NT2/D1 (cell line): ENCODE measurements around the gene SLCO1B1.

Experiments used
- SUZ12 ChIP-seq: IDR thresholded peaks from 2 replicates; pipeline ENCODE4 v1.6.1; 2011; ENCODE audit not compliant: insufficient read length, insufficient read depth; ENCODE audit errors: extremely low read depth
- YY1 ChIP-seq: IDR thresholded peaks from 2 replicates; pipeline ENCODE4 v1.6.1; 2011; ENCODE audit not compliant: insufficient read length, insufficient read depth
- ZNF274 ChIP-seq: IDR thresholded peaks from 2 replicates; pipeline ENCODE4 v1.6.1; 2011; ENCODE audit warnings: mild to moderate bottlenecking, low read depth, low read length

DNA sequence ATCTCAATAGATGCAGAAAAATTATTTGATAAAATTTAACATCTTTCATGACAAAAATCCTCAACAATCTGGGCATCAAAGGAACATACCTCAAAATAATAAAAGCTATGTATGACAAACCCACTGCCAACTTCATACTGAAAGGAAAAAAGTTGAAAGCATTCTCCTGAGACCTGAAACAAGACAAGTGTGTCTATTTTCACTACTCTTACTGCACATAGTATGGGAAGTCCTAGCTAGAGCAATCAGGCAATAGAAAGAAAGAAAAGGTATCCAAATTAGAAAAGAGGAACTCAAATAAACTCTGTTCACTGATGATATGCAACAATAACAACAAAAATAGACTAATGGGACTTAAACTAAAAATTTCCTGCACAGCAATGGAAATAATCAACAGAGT, 90.1 kb downstream of the SLCO1B1 start:
- TF ChIP-seq ZNF274 (no peak), SUZ12 (no peak), YY1 (no peak)
